Stimulated activated naive B cell treated with anti-CD40 and anti-IgM and Interleukin-4, amounts not matched to agents 10 μg/mL and 1 μg/mL and 100 μg/mL, for 72 hours (primary cell): ENCODE measurements around the gene TXNDC2.
A peak's percentile ranks its signal among the peaks of the same experiment; 100 is the strongest.

Experiments
- ATAC-seq, 2 donors: fragments of 150-1000 bp; cut with Tn5 transposase; replicated peaks; 2 replicates each; pipeline ENCODE4 v1.10.0; 2021; ENCODE audit warnings: moderate library complexity in 1 of 2
- DNase-seq: peaks from one replicate; pipeline ENCODE4 v3.0.0; 2021
- H3K27ac Mint-ChIP-seq: one replicate; pipeline ENCODE4 v1.8.0; 2022; ENCODE audit warnings: mild to moderate bottlenecking, mixed read lengths
- H3K27me3 Mint-ChIP-seq, 2 donors: one replicate each; pipeline ENCODE4 v1.8.0; 2022; ENCODE audit warnings: mixed read lengths in 2 of 2
- H3K36me3 Mint-ChIP-seq, 2 donors: one replicate each; pipeline ENCODE4 v1.8.0; 2022; ENCODE audit warnings: mixed read lengths in 2 of 2, mild to moderate bottlenecking in 1 of 2
- H3K4me1 Mint-ChIP-seq, 2 donors: one replicate each; pipeline ENCODE4 v1.8.0; 2022; ENCODE audit warnings: mixed read lengths in 2 of 2, mild to moderate bottlenecking in 1 of 2
- H3K4me3 Mint-ChIP-seq, 2 donors: one replicate each; pipeline ENCODE4 v1.8.0; 2022; ENCODE audit warnings: mild to moderate bottlenecking in 2 of 2, mixed read lengths in 2 of 2, moderate library complexity in 1 of 2
- H3K9me3 Mint-ChIP-seq, 2 donors: one replicate each; pipeline ENCODE4 v1.8.0; 2022; ENCODE audit warnings: mixed read lengths in 2 of 2, mild to moderate bottlenecking in 1 of 2

TXNDC2 gene

GRCh38 chr18:9916077-9916639 is 30.4 kb downstream of the TXNDC2 start:
- Mint-ChIP-seq H3K4me3 (peak overlapping the region; percentile 83 to 86), H3K9me3 (no peaks in the 10 kb centered on the region), H3K36me3 (peaks cover 0 to 3% of the 10 kb centered on the region in 2 donors), H3K4me1 (peaks cover 16 to 26% of the 10 kb centered on the region in 2 donors), H3K27me3 (no peaks in the 10 kb centered on the region), H3K27ac (peak overlapping the region; percentile 82)
- DNase-seq (no peak), ATAC-seq (no peak)

DNA sequence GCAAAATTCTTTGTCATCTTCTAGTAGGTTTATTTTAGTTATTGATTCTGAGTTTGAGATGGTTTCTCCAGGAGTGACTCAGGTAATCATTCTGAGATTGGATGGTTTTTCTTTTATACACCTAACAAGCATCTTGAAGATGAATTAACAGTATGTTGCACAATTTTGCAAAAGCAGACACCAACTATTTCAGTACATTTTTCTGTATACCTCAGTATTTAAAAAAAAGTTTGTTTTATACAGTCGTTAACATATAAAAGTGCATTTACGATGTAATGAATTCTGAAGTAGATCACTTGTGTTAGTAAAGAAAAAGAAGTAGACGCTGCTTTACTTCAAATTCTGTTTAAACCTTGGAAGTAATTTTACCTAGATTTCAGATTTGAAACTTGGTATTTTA is 31.0 kb downstream of the TXNDC2 start:
- Mint-ChIP-seq H3K4me3 (no peak overlapping the region), H3K27ac (no peak overlapping the region), H3K27me3 (no peaks in the 10 kb centered on the region), H3K36me3 (peaks cover 0 to 3% of the 10 kb centered on the region in 2 donors), H3K4me1 (peaks cover 16 to 28% of the 10 kb centered on the region in 2 donors), H3K9me3 (no peaks in the 10 kb centered on the region)
- DNase-seq (no peak), ATAC-seq (no peak)

GRCh38 chr18:9918016-9918680 is 32.4 kb downstream of the TXNDC2 start:
- no peak overlapping the region for H3K27ac Mint-ChIP-seq
- peaks cover 3% of the 10 kb centered on the region in 2 donors for H3K36me3 Mint-ChIP-seq
- H3K4me1 Mint-ChIP-seq = peaks cover 20 to 33% of the 10 kb centered on the region in 2 donors
- H3K4me3 Mint-ChIP-seq = no peak overlapping the region
- H3K9me3 Mint-ChIP-seq = no peaks in the 10 kb centered on the region
- H3K27me3 Mint-ChIP-seq = no peaks in the 10 kb centered on the region
- DNase-seq = no peak
- no peak for ATAC-seq

- Mint-ChIP-seq H3K36me3 (peaks cover 3 to 5% of the 10 kb centered on the region in 2 donors), H3K27me3 (no peaks in the 10 kb centered on the region)
- no peak for ATAC-seq
These were observed 33.9 kb downstream of the TXNDC2 start for GRCh38 chr18:9919564-9920232.

GRCh38 chr18:9922592-9923311 is 37.0 kb downstream of the TXNDC2 start:
- no peak for DNase-seq
- no peak for ATAC-seq
- peaks cover 17 to 35% of the 10 kb centered on the region in 2 donors for H3K4me1 Mint-ChIP-seq

More at GRCh38 chr18:9919564-9920232, 33.9 kb downstream of the TXNDC2 start:
- no peak for DNase-seq
- Mint-ChIP-seq H3K27ac (no peak overlapping the region), H3K9me3 (no peaks in the 10 kb centered on the region), H3K4me3 (no peak overlapping the region), H3K4me1 (peaks cover 22 to 35% of the 10 kb centered on the region in 2 donors)

GRCh38 chr18:9924371-9924943 is 38.7 kb downstream of the TXNDC2 start:
- DNase-seq (no peak), ATAC-seq (no peak)
- Mint-ChIP-seq H3K4me1 (peaks cover 23 to 51% of the 10 kb centered on the region in 2 donors), H3K4me3 (no peak overlapping the region), H3K9me3 (no peaks in the 10 kb centered on the region), H3K27me3 (no peaks in the 10 kb centered on the region), H3K36me3 (peaks cover 3% of the 10 kb centered on the region in 2 donors), H3K27ac (no peak overlapping the region)

More at GRCh38 chr18:9922592-9923311, 37.0 kb downstream of the TXNDC2 start:
- peaks cover 3% of the 10 kb centered on the region in 2 donors for H3K36me3 Mint-ChIP-seq
- H3K27me3 Mint-ChIP-seq = no peaks in the 10 kb centered on the region
- no peak overlapping the region for H3K27ac Mint-ChIP-seq
- H3K4me3 Mint-ChIP-seq = no peak overlapping the region
- H3K9me3 Mint-ChIP-seq = no peaks in the 10 kb centered on the region

DNA sequence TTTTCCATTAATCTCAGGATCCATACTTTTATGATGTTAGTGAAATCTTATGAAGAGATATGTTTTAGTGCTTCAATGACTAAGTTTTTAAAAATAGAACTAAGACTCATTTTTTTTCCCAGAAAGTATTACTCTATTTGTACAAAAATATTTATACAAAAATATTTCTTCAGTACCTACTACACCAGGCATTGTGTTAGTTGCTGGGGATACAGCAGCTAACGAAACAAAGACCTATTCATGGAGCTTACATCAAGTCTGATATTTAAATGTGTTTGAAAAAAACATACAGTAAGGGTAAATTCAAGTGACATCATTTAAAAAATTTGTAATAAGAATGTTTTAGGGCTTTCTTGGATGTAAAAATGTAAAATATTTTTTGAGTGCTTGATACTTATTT is 39.6 kb downstream of the TXNDC2 start:
- no peak overlapping the region for H3K4me3 Mint-ChIP-seq
- H3K27me3 Mint-ChIP-seq = no peaks in the 10 kb centered on the region
- H3K9me3 Mint-ChIP-seq = no peaks in the 10 kb centered on the region
- H3K4me1 Mint-ChIP-seq = peaks cover 25 to 53% of the 10 kb centered on the region in 2 donors
- peaks cover 3% of the 10 kb centered on the region in 2 donors for H3K36me3 Mint-ChIP-seq
- ATAC-seq (no peak), DNase-seq (no peak)
- H3K27ac Mint-ChIP-seq = no peak overlapping the region

GRCh38 chr18:9925795-9926194 is 40.0 kb downstream of the TXNDC2 start:
- no peaks in the 10 kb centered on the region for H3K9me3 Mint-ChIP-seq
- peaks cover 26 to 53% of the 10 kb centered on the region in 2 donors for H3K4me1 Mint-ChIP-seq
- no peak for DNase-seq
- H3K36me3 Mint-ChIP-seq = peaks cover 3% of the 10 kb centered on the region in 2 donors
- no peak for ATAC-seq
- H3K27me3 Mint-ChIP-seq = no peaks in the 10 kb centered on the region
- no peak overlapping the region for H3K27ac Mint-ChIP-seq
- H3K4me3 Mint-ChIP-seq = no peak overlapping the region

DNA sequence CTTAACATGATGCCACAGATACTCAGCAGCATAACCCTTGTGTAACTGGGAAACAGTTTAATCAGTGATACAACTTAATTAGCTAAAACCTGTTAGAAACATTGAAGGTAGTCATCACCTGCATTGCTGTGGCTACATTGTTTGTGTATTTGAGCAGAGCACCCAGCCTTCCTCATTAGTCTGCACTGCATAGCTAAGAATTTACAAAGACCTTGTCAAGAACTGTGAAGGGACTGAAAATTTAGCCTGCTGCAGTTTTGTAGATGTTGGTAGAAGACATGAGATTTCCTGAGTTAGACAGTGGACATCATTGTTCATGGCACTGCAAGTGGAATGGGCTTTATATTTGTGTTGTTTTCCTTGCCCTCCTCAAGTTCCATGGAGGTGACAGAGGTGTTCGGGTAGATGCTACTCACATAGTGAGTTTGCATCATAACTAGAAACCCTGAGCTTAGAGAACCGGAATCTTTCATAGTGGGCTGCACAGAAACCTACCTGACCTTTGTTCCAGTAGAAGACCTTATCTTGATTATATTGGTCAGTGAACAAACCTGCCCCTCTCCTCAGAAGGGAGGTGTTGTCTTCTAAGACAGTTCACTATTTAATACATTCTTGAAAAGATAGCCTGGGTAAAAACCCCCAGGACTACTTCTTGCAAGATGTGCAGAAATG is 40.6 kb downstream of the TXNDC2 start:
- peak overlapping the region in 1 of 2 donors; percentile 28 for H3K4me3 Mint-ChIP-seq
- H3K4me1 Mint-ChIP-seq = peaks cover 26 to 56% of the 10 kb centered on the region in 2 donors
- DNase-seq (no peak), ATAC-seq (peak; percentile 48 to 59)
- no peak overlapping the region for H3K27ac Mint-ChIP-seq
- peaks cover 3% of the 10 kb centered on the region in 2 donors for H3K36me3 Mint-ChIP-seq
- no peaks in the 10 kb centered on the region for H3K9me3 Mint-ChIP-seq
- no peaks in the 10 kb centered on the region for H3K27me3 Mint-ChIP-seq

GRCh38 chr18:9926977-9927376 is 41.2 kb downstream of the TXNDC2 start:
- DNase-seq = no peak
- Mint-ChIP-seq H3K9me3 (no peaks in the 10 kb centered on the region), H3K27me3 (no peaks in the 10 kb centered on the region), H3K4me3 (peak overlapping the region; percentile 69 to 71), H3K27ac (peak overlapping the region; percentile 79), H3K4me1 (peaks cover 25 to 59% of the 10 kb centered on the region in 2 donors), H3K36me3 (peaks cover 3 to 6% of the 10 kb centered on the region in 2 donors)
- ATAC-seq = peak in 1 of 2 donors; percentile 36

- Mint-ChIP-seq H3K4me1 (peaks cover 22 to 53% of the 10 kb centered on the region in 2 donors), H3K36me3 (peaks cover 3 to 10% of the 10 kb centered on the region in 2 donors), H3K9me3 (no peaks in the 10 kb centered on the region), H3K27ac (peak overlapping the region; percentile 79), H3K27me3 (no peaks in the 10 kb centered on the region), H3K4me3 (peak overlapping the region; percentile 69 to 71)
- ATAC-seq (peak; percentile 63 to 73), DNase-seq (no peak)
These were observed 41.8 kb downstream of the TXNDC2 start for GRCh38 chr18:9927392-9928063.

DNA sequence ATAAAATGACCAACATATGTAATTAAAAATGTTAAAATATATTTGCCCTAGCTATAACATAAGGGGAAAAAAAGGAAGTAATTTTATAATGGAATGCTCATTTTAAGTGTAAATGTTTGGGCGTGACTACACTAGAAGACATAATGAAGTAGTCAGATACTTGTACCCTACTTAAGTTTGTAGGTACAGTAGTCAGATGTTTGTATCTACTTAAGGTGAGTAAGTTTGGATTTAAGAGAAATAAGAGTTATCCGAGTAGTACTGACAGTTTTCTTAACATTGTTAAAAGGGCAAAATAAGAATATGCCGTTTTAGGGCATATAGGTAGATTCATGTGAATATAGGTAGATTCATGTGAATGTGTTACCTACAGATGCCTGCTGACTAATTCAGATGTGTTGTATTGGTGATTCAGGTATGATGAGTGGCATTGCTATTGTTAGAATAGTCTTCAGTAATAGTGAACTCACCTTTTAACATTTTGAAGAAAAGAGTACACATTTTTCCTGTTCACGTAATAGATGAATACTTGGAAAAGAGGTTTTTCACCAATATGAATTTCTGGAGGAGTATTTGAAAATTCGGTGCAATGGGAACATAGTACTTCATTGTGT is 43.0 kb downstream of the TXNDC2 start:
- Mint-ChIP-seq H3K27me3 (no peaks in the 10 kb centered on the region), H3K9me3 (no peaks in the 10 kb centered on the region), H3K27ac (no peak overlapping the region), H3K4me1 (peaks cover 22 to 52% of the 10 kb centered on the region in 2 donors), H3K36me3 (peaks cover 9 to 16% of the 10 kb centered on the region in 2 donors), H3K4me3 (no peak overlapping the region)
- DNase-seq = no peak
- no peak for ATAC-seq
